GM12878 (cell line): ENCODE data around the gene RECK. TPM values are rescaled to one million over a fixed set of nuclear protein-coding genes. Genes with fewer than 3 reads are reported as not detected.

Source experiments
- polyA plus RNA-seq, 11 experiments: library from polyadenylated mRNA; depleted of rRNA in 4 of 11; unstranded in 6 of 11; stranded (reverse) in 5 of 11; fragments of >200 nt; fragmentation: Nextera tagmentation in 4 of 11; fragmentation: Illumina TruSeq in 1 of 11; extraction: Ambion mirVana in 4 of 11; extraction: Trizol in 1 of 11; gene quantifications; 1 replicate in 1 of 11; 2 replicates in 10 of 11; pipeline versions ENCODE4 v1.2.1 to v1.2.3, GENCODE V29; 2011 to 2016; ENCODE audit warnings: inconsistent platforms in 2 of 11, missing spikeins in 2 of 11, low read depth in 1 of 11
- small RNA-seq: library from RNA; depleted of rRNA; stranded (forward); fragments of <200 nt; gene quantifications from one replicate; pipeline ENCODE3, GENCODE V24; 2014
- total RNA-seq, 4 experiments: library from RNA; depleted of rRNA in 3 of 4; stranded (reverse); fragments of >200 nt in 3 of 4; fragmentation: Illumina TruSeq in 1 of 4; extraction: Trizol in 1 of 4; gene quantifications; 2 replicates each; pipeline versions ENCODE4 v1.2.1 to v1.2.3, GENCODE V29; 2013 to 2021

The RECK gene
- total and polyA plus RNA-seq, 10 of the 15 experiments (the other 5 are each of a cell fraction or from before 2014, with no cell fraction given): 0.02 to 0.40 (median 0.13) TPM

Small RNAs within 50 kb of the gene (small RNA-seq; reads per million reads assigned to genes)
- not detected for gene RF02275

Other genes with a start within 250 kb of the RECK start
Only the 7 nearest of the 13 such genes appear.
- gene OR13J1, start 166.5 kb upstream of the RECK start, total RNA-seq (2014; rRNA removed): not detected in 2 replicates
- not detected in 2 replicates for gene OR13J1, start 166.5 kb upstream of the RECK start, total RNA-seq (2014; rRNA removed; fragmentation: Illumina TruSeq; extraction: Trizol)
- gene OR13J1, start 166.5 kb upstream of the RECK start, total RNA-seq (2021): not detected in 2 replicates
- gene OR13J1, start 166.5 kb upstream of the RECK start, polyA plus RNA-seq (2011; rRNA removed): not detected in 2 replicates
- not detected in 2 replicates for gene OR13J1, start 166.5 kb upstream of the RECK start, polyA plus RNA-seq (2014; fragmentation: Illumina TruSeq; extraction: Trizol)
- gene OR13J1, start 166.5 kb upstream of the RECK start, polyA plus RNA-seq (2014; fragmentation: Nextera tagmentation; extraction: Ambion mirVana): not detected
- not detected in 2 replicates for gene OR13J1, start 166.5 kb upstream of the RECK start, polyA plus RNA-seq (2014; rRNA removed)
- gene OR13J1, start 166.5 kb upstream of the RECK start, polyA plus RNA-seq (2016; fragmentation: Nextera tagmentation; extraction: Ambion mirVana): not detected
- gene HRCT1, start 130.7 kb upstream of the RECK start, total RNA-seq (2014; rRNA removed): not detected in 2 replicates
- gene HRCT1, start 130.7 kb upstream of the RECK start, total RNA-seq (2014; rRNA removed; fragmentation: Illumina TruSeq; extraction: Trizol): not detected in 2 replicates
- not detected in 2 replicates for gene HRCT1, start 130.7 kb upstream of the RECK start, total RNA-seq (2021)
- not detected in 2 replicates for gene HRCT1, start 130.7 kb upstream of the RECK start, polyA plus RNA-seq (2011; rRNA removed)
- not detected in 2 replicates for gene HRCT1, start 130.7 kb upstream of the RECK start, polyA plus RNA-seq (2014; fragmentation: Illumina TruSeq; extraction: Trizol)
- not detected for gene HRCT1, start 130.7 kb upstream of the RECK start, polyA plus RNA-seq (2014; fragmentation: Nextera tagmentation; extraction: Ambion mirVana)
- not detected in 2 replicates for gene HRCT1, start 130.7 kb upstream of the RECK start, polyA plus RNA-seq (2014; rRNA removed)
- gene HRCT1, start 130.7 kb upstream of the RECK start, polyA plus RNA-seq (2016; fragmentation: Nextera tagmentation; extraction: Ambion mirVana): not detected
- gene SPAAR, start 127.4 kb upstream of the RECK start, total RNA-seq (2014; rRNA removed): not detected in 2 replicates
- not detected in 2 replicates for gene SPAAR, start 127.4 kb upstream of the RECK start, total RNA-seq (2014; rRNA removed; fragmentation: Illumina TruSeq; extraction: Trizol)
- not detected in 2 replicates for gene SPAAR, start 127.4 kb upstream of the RECK start, total RNA-seq (2021)
- gene SPAAR, start 127.4 kb upstream of the RECK start, polyA plus RNA-seq (2011; rRNA removed): not detected in 2 replicates
- not detected in 2 replicates for gene SPAAR, start 127.4 kb upstream of the RECK start, polyA plus RNA-seq (2014; fragmentation: Illumina TruSeq; extraction: Trizol)
- gene SPAAR, start 127.4 kb upstream of the RECK start, polyA plus RNA-seq (2014; fragmentation: Nextera tagmentation; extraction: Ambion mirVana): not detected
- gene SPAAR, start 127.4 kb upstream of the RECK start, polyA plus RNA-seq (2014; rRNA removed): not detected in 2 replicates
- gene SPAAR, start 127.4 kb upstream of the RECK start, polyA plus RNA-seq (2016; fragmentation: Nextera tagmentation; extraction: Ambion mirVana): not detected
- gene OR2S2, start 78.8 kb upstream of the RECK start, total RNA-seq (2014; rRNA removed): not detected in 2 replicates
- gene OR2S2, start 78.8 kb upstream of the RECK start, total RNA-seq (2014; rRNA removed; fragmentation: Illumina TruSeq; extraction: Trizol): not detected in 2 replicates
- gene OR2S2, start 78.8 kb upstream of the RECK start, total RNA-seq (2021): not detected in 2 replicates
- not detected in 2 replicates for gene OR2S2, start 78.8 kb upstream of the RECK start, polyA plus RNA-seq (2011; rRNA removed)
- gene OR2S2, start 78.8 kb upstream of the RECK start, polyA plus RNA-seq (2014; fragmentation: Illumina TruSeq; extraction: Trizol): not detected in 2 replicates
- gene OR2S2, start 78.8 kb upstream of the RECK start, polyA plus RNA-seq (2014; fragmentation: Nextera tagmentation; extraction: Ambion mirVana): not detected
- gene OR2S2, start 78.8 kb upstream of the RECK start, polyA plus RNA-seq (2014; rRNA removed): not detected in 2 replicates
- gene OR2S2, start 78.8 kb upstream of the RECK start, polyA plus RNA-seq (2016; fragmentation: Nextera tagmentation; extraction: Ambion mirVana): not detected
- gene GLIPR2, start 99.8 kb downstream of the RECK start, total RNA-seq (2014; rRNA removed): 2.1 and 2.5 TPM in 2 replicates
- 2.0 and 2.1 TPM in 2 replicates for gene GLIPR2, start 99.8 kb downstream of the RECK start, total RNA-seq (2014; rRNA removed; fragmentation: Illumina TruSeq; extraction: Trizol)
- gene GLIPR2, start 99.8 kb downstream of the RECK start, total RNA-seq (2021): 2.6 and 3.5 TPM in 2 replicates
- 0.24 and 0.41 TPM in 2 replicates for gene GLIPR2, start 99.8 kb downstream of the RECK start, polyA plus RNA-seq (2011; rRNA removed)
- 3.4 and 4.0 TPM in 2 replicates for gene GLIPR2, start 99.8 kb downstream of the RECK start, polyA plus RNA-seq (2014; fragmentation: Illumina TruSeq; extraction: Trizol)
- 1 to 10 TPM; 2.1 to 2.3 TPM for gene GLIPR2, start 99.8 kb downstream of the RECK start, polyA plus RNA-seq (2014; fragmentation: Nextera tagmentation; extraction: Ambion mirVana)
- 1.8 and 3.2 TPM in 2 replicates for gene GLIPR2, start 99.8 kb downstream of the RECK start, polyA plus RNA-seq (2014; rRNA removed)
- gene GLIPR2, start 99.8 kb downstream of the RECK start, polyA plus RNA-seq (2016; fragmentation: Nextera tagmentation; extraction: Ambion mirVana): 1 to 10 TPM; 1.2 to 1.7 TPM
- not detected in 2 replicates for gene CCIN, start 132.5 kb downstream of the RECK start, total RNA-seq (2014; rRNA removed)
- not detected in 2 replicates for gene CCIN, start 132.5 kb downstream of the RECK start, total RNA-seq (2014; rRNA removed; fragmentation: Illumina TruSeq; extraction: Trizol)
- gene CCIN, start 132.5 kb downstream of the RECK start, total RNA-seq (2021): not detected in 2 replicates
- gene CCIN, start 132.5 kb downstream of the RECK start, polyA plus RNA-seq (2011; rRNA removed): not detected in 2 replicates
- gene CCIN, start 132.5 kb downstream of the RECK start, polyA plus RNA-seq (2014; fragmentation: Illumina TruSeq; extraction: Trizol): not detected in 2 replicates
- gene CCIN, start 132.5 kb downstream of the RECK start, polyA plus RNA-seq (2014; fragmentation: Nextera tagmentation; extraction: Ambion mirVana): not detected
- not detected in 2 replicates for gene CCIN, start 132.5 kb downstream of the RECK start, polyA plus RNA-seq (2014; rRNA removed)
- not detected for gene CCIN, start 132.5 kb downstream of the RECK start, polyA plus RNA-seq (2016; fragmentation: Nextera tagmentation; extraction: Ambion mirVana)
- 150 and 174 TPM in 2 replicates for gene CLTA, start 154.0 kb downstream of the RECK start, total RNA-seq (2014; rRNA removed)
- gene CLTA, start 154.0 kb downstream of the RECK start, total RNA-seq (2014; rRNA removed; fragmentation: Illumina TruSeq; extraction: Trizol): 125 and 137 TPM in 2 replicates
- gene CLTA, start 154.0 kb downstream of the RECK start, total RNA-seq (2021): 163 and 172 TPM in 2 replicates
- 171 and 182 TPM in 2 replicates for gene CLTA, start 154.0 kb downstream of the RECK start, polyA plus RNA-seq (2011; rRNA removed)
- gene CLTA, start 154.0 kb downstream of the RECK start, polyA plus RNA-seq (2014; fragmentation: Illumina TruSeq; extraction: Trizol): 114 and 165 TPM in 2 replicates
- 100 to 1,000 TPM in 1 of 2 experiments, 10 to 100 TPM in 1; 49.0 to 103 TPM for gene CLTA, start 154.0 kb downstream of the RECK start, polyA plus RNA-seq (2014; fragmentation: Nextera tagmentation; extraction: Ambion mirVana)
- gene CLTA, start 154.0 kb downstream of the RECK start, polyA plus RNA-seq (2014; rRNA removed): 234 and 241 TPM in 2 replicates
- 100 to 1,000 TPM; 200 to 201 TPM for gene CLTA, start 154.0 kb downstream of the RECK start, polyA plus RNA-seq (2016; fragmentation: Nextera tagmentation; extraction: Ambion mirVana)